ENCODE data around the gene NFAM1. TPM values are rescaled to one million over a fixed set of nuclear protein-coding genes. Genes with fewer than 3 reads are reported as not detected.

NFAM1 gene
- total and polyA plus RNA-seq, 5 donors from 2014 or later, result 0.11 to 0.54 (median 0.12) TPM; not detected in 2

GRCh38 chr22:42396621-42397331, 35.4 kb downstream of the NFAM1 start:
- H3K27ac ChIP-seq (ENCODE audit: insufficient read depth, low read length, poor library complexity, severe bottlenecking), result no peak overlapping the region
- no peaks in the 10 kb centered on the region for H3K9me3 Mint-ChIP-seq
- H3K36me3 ChIP-seq (ENCODE audit: control insufficient read depth, insufficient read depth, low read length), result no peaks in the 10 kb centered on the region
- H3K4me3 ChIP-seq (ENCODE audit: low read depth, low read length), result no peak overlapping the region
- H3K4me1 ChIP-seq (ENCODE audit: control insufficient read depth, insufficient read depth, low read length, poor library complexity, severe bottlenecking), result no peaks in the 10 kb centered on the region
- peak in 1 of 2 donors; percentile 35 for ATAC-seq (ENCODE audit: low read depth in 2 of 2)
- H3K9me3 ChIP-seq (ENCODE audit: control insufficient read depth in 2 of 2, low read length in 2 of 2), result no peaks in the 10 kb centered on the region
- DNase-seq, result no peak
- H3K27me3 Mint-ChIP-seq, result peaks cover 5% of the 10 kb centered on the region
- H3K4me3 Mint-ChIP-seq, result peak overlapping the region in 1 of 4 donors; percentile 28
- H3K36me3 Mint-ChIP-seq, result no peaks in the 10 kb centered on the region
- peaks cover 0 to 9% (median 3%) of the 10 kb centered on the region in 4 donors for H3K4me1 Mint-ChIP-seq
- no peak overlapping the region for H3K27ac Mint-ChIP-seq
- no peaks in the 10 kb centered on the region for H3K27me3 ChIP-seq (ENCODE audit: control insufficient read depth, insufficient read depth, low read length)

- Mint-ChIP-seq H3K27ac (no peak overlapping the region), H3K9me3 (no peaks in the 10 kb centered on the region), H3K36me3 (no peaks in the 10 kb centered on the region), H3K27me3 (peaks cover 10% of the 10 kb centered on the region), H3K4me1 (peaks cover 0 to 1% (median 0%) of the 10 kb centered on the region in 4 donors), H3K4me3 (no peak overlapping the region)
- DNase-seq, result no peak
- H3K27ac ChIP-seq (ENCODE audit: insufficient read depth, low read length, poor library complexity, severe bottlenecking), result no peak overlapping the region
- no peaks in the 10 kb centered on the region for H3K9me3 ChIP-seq (ENCODE audit: control insufficient read depth in 2 of 2, low read length in 2 of 2)
- H3K36me3 ChIP-seq (ENCODE audit: control insufficient read depth, insufficient read depth, low read length), result no peaks in the 10 kb centered on the region
- ATAC-seq (ENCODE audit: low read depth in 2 of 2), result no peak
- no peak overlapping the region for H3K4me3 ChIP-seq (ENCODE audit: low read depth, low read length)
- H3K4me1 ChIP-seq (ENCODE audit: control insufficient read depth, insufficient read depth, low read length, poor library complexity, severe bottlenecking), result no peaks in the 10 kb centered on the region
- H3K27me3 ChIP-seq (ENCODE audit: control insufficient read depth, insufficient read depth, low read length), result no peaks in the 10 kb centered on the region
These were observed 43.1 kb downstream of the NFAM1 start for GRCh38 chr22:42389143-42389542.

- H3K27ac Mint-ChIP-seq, result no peak overlapping the region
- no peak overlapping the region for H3K4me3 Mint-ChIP-seq
These were observed 43.9 kb downstream of the NFAM1 start for GRCh38 chr22:42388130-42388797.

GRCh38 chr22:42387631-42388030, 44.6 kb downstream of the NFAM1 start:
- Mint-ChIP-seq H3K4me1 (peaks cover 0 to 1% (median 0%) of the 10 kb centered on the region in 4 donors), H3K4me3 (no peak overlapping the region), H3K36me3 (no peaks in the 10 kb centered on the region), H3K27ac (no peak overlapping the region), H3K27me3 (peaks cover 10% of the 10 kb centered on the region), H3K9me3 (no peaks in the 10 kb centered on the region)
- ATAC-seq (ENCODE audit: low read depth in 2 of 2), result no peak
- Histone ChIP-seq H3K36me3 (ENCODE audit: control insufficient read depth, insufficient read depth, low read length) (no peaks in the 10 kb centered on the region), H3K4me1 (ENCODE audit: control insufficient read depth, insufficient read depth, low read length, poor library complexity, severe bottlenecking) (no peaks in the 10 kb centered on the region), H3K9me3 (ENCODE audit: control insufficient read depth in 2 of 2, low read length in 2 of 2) (no peaks in the 10 kb centered on the region), H3K4me3 (ENCODE audit: low read depth, low read length) (no peak overlapping the region), H3K27me3 (ENCODE audit: control insufficient read depth, insufficient read depth, low read length) (no peaks in the 10 kb centered on the region), H3K27ac (ENCODE audit: insufficient read depth, low read length, poor library complexity, severe bottlenecking) (no peak overlapping the region)
- no peak for DNase-seq

More at GRCh38 chr22:42388130-42388797, 43.9 kb downstream of the NFAM1 start:
- Histone ChIP-seq H3K9me3 (ENCODE audit: control insufficient read depth in 2 of 2, low read length in 2 of 2) (no peaks in the 10 kb centered on the region), H3K27me3 (ENCODE audit: control insufficient read depth, insufficient read depth, low read length) (no peaks in the 10 kb centered on the region), H3K36me3 (ENCODE audit: control insufficient read depth, insufficient read depth, low read length) (no peaks in the 10 kb centered on the region), H3K4me3 (ENCODE audit: low read depth, low read length) (no peak overlapping the region), H3K27ac (ENCODE audit: insufficient read depth, low read length, poor library complexity, severe bottlenecking) (no peak overlapping the region), H3K4me1 (ENCODE audit: control insufficient read depth, insufficient read depth, low read length, poor library complexity, severe bottlenecking) (no peaks in the 10 kb centered on the region)
- DNase-seq (no peak), ATAC-seq (ENCODE audit: low read depth in 2 of 2) (no peak)
- Mint-ChIP-seq H3K27me3 (peaks cover 10% of the 10 kb centered on the region), H3K4me1 (peaks cover 0 to 1% (median 0%) of the 10 kb centered on the region in 4 donors), H3K9me3 (no peaks in the 10 kb centered on the region), H3K36me3 (no peaks in the 10 kb centered on the region)

- H3K36me3 Mint-ChIP-seq, result no peaks in the 10 kb centered on the region
- no peaks in the 10 kb centered on the region for H3K27me3 ChIP-seq (ENCODE audit: control insufficient read depth, insufficient read depth, low read length)
- peak overlapping the region in 2 of 3 donors; percentile 11 to 47 for H3K27ac Mint-ChIP-seq
- H3K4me3 ChIP-seq (ENCODE audit: low read depth, low read length), result no peak overlapping the region
- ATAC-seq (ENCODE audit: low read depth in 2 of 2) (no peak), DNase-seq (no peak)
- H3K27ac ChIP-seq (ENCODE audit: insufficient read depth, low read length, poor library complexity, severe bottlenecking), result no peak overlapping the region
- H3K4me1 Mint-ChIP-seq, result no peaks in the 10 kb centered on the region
- H3K4me3 Mint-ChIP-seq, result no peak overlapping the region
- no peaks in the 10 kb centered on the region for H3K9me3 Mint-ChIP-seq
- H3K36me3 ChIP-seq (ENCODE audit: control insufficient read depth, insufficient read depth, low read length), result no peaks in the 10 kb centered on the region
- H3K4me1 ChIP-seq (ENCODE audit: control insufficient read depth, insufficient read depth, low read length, poor library complexity, severe bottlenecking), result no peaks in the 10 kb centered on the region
- H3K9me3 ChIP-seq (ENCODE audit: control insufficient read depth in 2 of 2, low read length in 2 of 2), result no peaks in the 10 kb centered on the region
- peaks cover 9% of the 10 kb centered on the region for H3K27me3 Mint-ChIP-seq
These were observed 46.5 kb downstream of the NFAM1 start for GRCh38 chr22:42385696-42386095.

- DNase-seq (no peak), ATAC-seq (ENCODE audit: low read depth in 2 of 2) (no peak)
- no peaks in the 10 kb centered on the region for H3K9me3 Mint-ChIP-seq
- no peak overlapping the region for H3K4me3 Mint-ChIP-seq
- H3K4me1 ChIP-seq (ENCODE audit: control insufficient read depth, insufficient read depth, low read length, poor library complexity, severe bottlenecking), result no peaks in the 10 kb centered on the region
- H3K27me3 Mint-ChIP-seq, result peaks cover 9% of the 10 kb centered on the region
- no peaks in the 10 kb centered on the region for H3K4me1 Mint-ChIP-seq
- H3K36me3 Mint-ChIP-seq, result no peaks in the 10 kb centered on the region
- no peak overlapping the region for H3K27ac ChIP-seq (ENCODE audit: insufficient read depth, low read length, poor library complexity, severe bottlenecking)
- H3K36me3 ChIP-seq (ENCODE audit: control insufficient read depth, insufficient read depth, low read length), result no peaks in the 10 kb centered on the region
- no peak overlapping the region for H3K4me3 ChIP-seq (ENCODE audit: low read depth, low read length)
- H3K9me3 ChIP-seq (ENCODE audit: control insufficient read depth in 2 of 2, low read length in 2 of 2), result no peaks in the 10 kb centered on the region
- no peaks in the 10 kb centered on the region for H3K27me3 ChIP-seq (ENCODE audit: control insufficient read depth, insufficient read depth, low read length)
- no peak overlapping the region for H3K27ac Mint-ChIP-seq
These were observed 47.7 kb downstream of the NFAM1 start for GRCh38 chr22:42384506-42384905.

GRCh38 chr22:42383851-42384417, 48.3 kb downstream of the NFAM1 start:
- no peaks in the 10 kb centered on the region for H3K27me3 ChIP-seq (ENCODE audit: control insufficient read depth, insufficient read depth, low read length)
- DNase-seq (no peak), ATAC-seq (ENCODE audit: low read depth in 2 of 2) (no peak)
- Mint-ChIP-seq H3K27me3 (peaks cover 9% of the 10 kb centered on the region), H3K9me3 (no peaks in the 10 kb centered on the region), H3K36me3 (no peaks in the 10 kb centered on the region), H3K4me3 (no peak overlapping the region), H3K27ac (no peak overlapping the region), H3K4me1 (no peaks in the 10 kb centered on the region)
- no peak overlapping the region for H3K27ac ChIP-seq (ENCODE audit: insufficient read depth, low read length, poor library complexity, severe bottlenecking)
- no peaks in the 10 kb centered on the region for H3K4me1 ChIP-seq (ENCODE audit: control insufficient read depth, insufficient read depth, low read length, poor library complexity, severe bottlenecking)
- H3K9me3 ChIP-seq (ENCODE audit: control insufficient read depth in 2 of 2, low read length in 2 of 2), result no peaks in the 10 kb centered on the region
- H3K4me3 ChIP-seq (ENCODE audit: low read depth, low read length), result no peak overlapping the region
- no peaks in the 10 kb centered on the region for H3K36me3 ChIP-seq (ENCODE audit: control insufficient read depth, insufficient read depth, low read length)

Data from CD4-positive, CD25-positive, alpha-beta regulatory T cell (primary cell).